Muscle of leg (tissue), 11 donors: ENCODE measurements around the gene ZSCAN12. TPM values are rescaled to one million over a fixed set of nuclear protein-coding genes. Genes with fewer than 3 reads are reported as not detected.

Experiments used
- DNase-seq: peaks from one replicate; pipeline ENCODE4 v3.0.0; 2013
- H3K27ac ChIP-seq: one replicate; pipeline ENCODE4 v1.5.1; 2013; ENCODE audit warnings: mild to moderate bottlenecking, low read length, control low read depth
- H3K27me3 ChIP-seq: one replicate; pipeline ENCODE4 v1.6.1; 2013; ENCODE audit warnings: low read length; ENCODE audit not compliant: control insufficient read depth, insufficient read depth
- H3K36me3 ChIP-seq: one replicate; pipeline ENCODE4 v1.6.1; 2013; ENCODE audit warnings: low read length; ENCODE audit not compliant: control insufficient read depth, insufficient read depth
- H3K4me1 ChIP-seq: one replicate; pipeline ENCODE4 v1.6.1; 2013; ENCODE audit warnings: low read length; ENCODE audit not compliant: control insufficient read depth, insufficient read depth
- H3K4me3 ChIP-seq: one replicate; pipeline ENCODE4 v1.5.1; 2013; ENCODE audit warnings: low read length, control low read depth
- H3K9me3 ChIP-seq: replicated peaks from 2 replicates; pipeline ENCODE4 v1.6.1; 2013; ENCODE audit warnings: low read depth, low read length; ENCODE audit not compliant: control insufficient read depth
- WGBS: methylation state at CpG from one replicate; pipeline ENCODE4 v1.1.5; 2013; ENCODE audit warnings: missing lambda C conversion rate; ENCODE audit not compliant: insufficient coverage; 5-methylcytosine and 5-hydroxymethylcytosine counted together
- polyA plus RNA-seq, 8 donors: library from polyadenylated mRNA; unstranded; fragments of 120-200 nt; gene quantifications; one replicate each; pipeline versions ENCODE4 v1.2.1 to v1.2.3, GENCODE V29; 2013; ENCODE audit warnings: inconsistent platforms in 1 of 8, low replicate concordance in 1 of 8; ENCODE audit not compliant: insufficient read length in 8 of 8, insufficient read depth in 1 of 8
- total RNA-seq: library from RNA; stranded (reverse); fragments of 120-200 nt; gene quantifications from one replicate; pipeline ENCODE4 v1.2.4, GENCODE V29; 2013

Gene ZSCAN12
- total and polyA plus RNA-seq, 9 donors: 4.4 to 8.2 (median 5.5) TPM

GRCh38 chr6:28345201-28345600 lies 54.3 kb downstream of the ZSCAN12 start:
- no peaks in the 10 kb centered on the region for H3K9me3 ChIP-seq
- H3K36me3 ChIP-seq: no peaks in the 10 kb centered on the region
- no peak for DNase-seq
- peaks cover 8% of the 10 kb centered on the region for H3K27me3 ChIP-seq
- H3K4me1 ChIP-seq: no peaks in the 10 kb centered on the region
- no peak overlapping the region for H3K27ac ChIP-seq
- no peak overlapping the region for H3K4me3 ChIP-seq
- WGBS: no CpG with 5 or more reads among the region's 1 CpG

DNA sequence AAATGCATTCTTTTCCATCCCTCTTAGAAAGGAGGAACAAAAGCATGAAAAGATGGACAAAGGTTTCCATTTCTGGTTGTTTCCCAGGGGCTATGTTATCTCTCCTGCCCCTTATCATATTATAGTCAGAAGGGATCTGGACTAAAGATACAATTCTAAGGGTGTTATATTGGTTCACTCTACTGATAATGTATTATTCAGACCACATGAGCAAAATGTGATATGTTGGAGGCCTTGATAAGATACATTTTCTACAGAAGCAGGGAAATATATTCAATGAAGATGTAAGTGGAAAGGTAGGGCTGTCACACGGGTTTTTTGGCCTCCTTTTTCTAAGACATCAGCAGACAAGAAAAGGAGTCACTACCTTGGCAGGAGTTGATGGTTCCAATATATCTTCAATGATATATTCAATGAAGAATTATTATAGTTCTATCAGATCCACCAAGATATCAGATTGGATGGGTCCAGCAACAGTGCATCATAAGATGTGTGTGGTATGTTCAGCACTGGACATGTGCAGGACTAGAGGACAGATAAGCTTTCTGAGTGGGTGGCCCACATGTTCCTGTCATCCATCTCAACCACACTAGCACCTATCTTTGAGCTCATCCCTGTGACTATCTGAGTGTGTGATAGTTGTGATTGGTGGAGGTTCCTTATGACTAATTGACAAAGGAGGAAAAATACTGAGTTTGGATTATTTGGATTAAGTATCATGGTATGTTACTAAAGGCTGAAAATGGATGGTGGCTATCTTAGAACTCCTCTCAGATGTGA lies 55.5 kb downstream of the ZSCAN12 start:
- Histone ChIP-seq H3K4me3 (no peak overlapping the region), H3K9me3 (no peaks in the 10 kb centered on the region), H3K27me3 (peaks cover 8% of the 10 kb centered on the region), H3K27ac (no peak overlapping the region), H3K36me3 (no peaks in the 10 kb centered on the region), H3K4me1 (no peaks in the 10 kb centered on the region)
- no CpG with 5 or more reads among the region's 1 CpG for WGBS
- DNase-seq: no peak

GRCh38 chr6:28340310-28341095 lies 59.0 kb downstream of the ZSCAN12 start:
- peaks cover 6% of the 10 kb centered on the region for H3K27me3 ChIP-seq
- peaks cover 4% of the 10 kb centered on the region for H3K4me1 ChIP-seq
- DNase-seq: no peak
- H3K36me3 ChIP-seq: no peaks in the 10 kb centered on the region
- no peak overlapping the region for H3K27ac ChIP-seq
- WGBS: no CpG with 5 or more reads among the region's 1 CpG
- no peak overlapping the region for H3K4me3 ChIP-seq
- H3K9me3 ChIP-seq: no peaks in the 10 kb centered on the region

GRCh38 chr6:28337121-28337520 lies 62.4 kb downstream of the ZSCAN12 start:
- H3K27me3 ChIP-seq: no peaks in the 10 kb centered on the region
- H3K36me3 ChIP-seq: no peaks in the 10 kb centered on the region
- H3K4me3 ChIP-seq: peak overlapping the region; percentile 72
- H3K27ac ChIP-seq: peak overlapping the region; percentile 99
- no peak for DNase-seq
- no peaks in the 10 kb centered on the region for H3K9me3 ChIP-seq
- peaks cover 7% of the 10 kb centered on the region for H3K4me1 ChIP-seq

- H3K27me3 ChIP-seq: no peaks in the 10 kb centered on the region
- no peaks in the 10 kb centered on the region for H3K9me3 ChIP-seq
- H3K27ac ChIP-seq: peak overlapping the region; percentile 99
- DNase-seq: peak; percentile 90
- H3K36me3 ChIP-seq: no peaks in the 10 kb centered on the region
- H3K4me3 ChIP-seq: peak overlapping the region; percentile 72
- WGBS: 8% methylated on average over 19 of the region's 24 CpGs
- peaks cover 7% of the 10 kb centered on the region for H3K4me1 ChIP-seq
These were observed 63.0 kb downstream of the ZSCAN12 start for GRCh38 chr6:28336284-28337120.

GRCh38 chr6:28335564-28336283 lies 63.8 kb downstream of the ZSCAN12 start, which contains the start of gene ZSCAN31:
Gene ZSCAN31, minus strand, starts transcription at chr6:28336148. Its CDS starts 6,465 bp downstream, at chr6:28329683.
- Histone ChIP-seq H3K9me3 (no peaks in the 10 kb centered on the region), H3K4me3 (peak within 1 kb of the TSS; percentile 72), H3K4me1 (peaks cover 7% of the 10 kb centered on the region), H3K27me3 (no peaks in the 10 kb centered on the region), H3K36me3 (no peaks in the 10 kb centered on the region), H3K27ac (peak within 1 kb of the TSS; percentile 99)
- peak; percentile 99 for DNase-seq
- WGBS: under 1% methylated on average over 26 of the region's 35 CpGs

- Histone ChIP-seq H3K4me1 (peaks cover 7% of the 10 kb centered on the region), H3K36me3 (no peaks in the 10 kb centered on the region), H3K9me3 (no peaks in the 10 kb centered on the region), H3K4me3 (peak overlapping the region; percentile 72), H3K27me3 (no peaks in the 10 kb centered on the region), H3K27ac (peak overlapping the region; percentile 99)
- 2% methylated on average over 6 of the region's 12 CpGs for WGBS
- DNase-seq: no peak
These were observed 64.4 kb downstream of the ZSCAN12 start for GRCh38 chr6:28335040-28335563.

DNA sequence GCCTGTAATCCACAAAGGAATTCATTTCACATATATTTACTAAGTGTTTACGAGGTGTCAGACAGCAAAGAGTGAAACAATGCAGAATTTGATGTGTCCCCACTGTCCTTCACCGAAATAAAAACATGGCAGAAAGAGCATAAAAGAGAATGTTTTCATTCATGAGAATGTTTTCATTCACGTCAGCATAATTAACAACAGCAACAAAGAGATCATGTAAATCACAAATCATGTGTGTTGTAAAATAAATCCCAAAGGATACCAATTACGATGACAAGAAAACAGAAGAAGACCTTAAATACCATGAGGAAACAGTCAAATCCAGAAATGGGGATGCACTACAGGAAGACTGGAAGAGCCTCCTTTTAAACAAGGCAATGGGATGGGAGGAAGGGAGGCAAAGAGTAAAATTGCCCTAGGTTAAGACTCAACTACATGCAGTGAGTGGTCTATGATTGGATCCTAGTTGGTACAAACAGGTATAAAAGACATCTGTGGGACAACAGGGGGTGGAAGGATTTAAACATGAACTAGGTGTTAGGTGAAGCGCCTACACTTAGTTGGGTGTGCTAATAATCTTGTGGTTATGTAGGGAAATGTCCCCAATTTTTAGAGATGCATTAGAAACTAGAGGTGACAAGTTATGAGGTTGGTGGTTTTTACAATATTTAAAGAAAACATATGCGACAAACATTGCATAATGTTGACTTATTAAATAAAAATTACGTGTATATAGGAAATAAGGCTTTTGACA lies 65.1 kb downstream of the ZSCAN12 start:
- H3K36me3 ChIP-seq: peaks cover under 1% of the 10 kb centered on the region
- no peak for DNase-seq
- H3K27me3 ChIP-seq: no peaks in the 10 kb centered on the region
- H3K4me1 ChIP-seq: peaks cover 7% of the 10 kb centered on the region
- WGBS: 100% methylated on average over 1 of the region's 7 CpGs
- H3K27ac ChIP-seq: peak overlapping the region; percentile 99
- H3K4me3 ChIP-seq: peak overlapping the region; percentile 72
- H3K9me3 ChIP-seq: no peaks in the 10 kb centered on the region

DNA sequence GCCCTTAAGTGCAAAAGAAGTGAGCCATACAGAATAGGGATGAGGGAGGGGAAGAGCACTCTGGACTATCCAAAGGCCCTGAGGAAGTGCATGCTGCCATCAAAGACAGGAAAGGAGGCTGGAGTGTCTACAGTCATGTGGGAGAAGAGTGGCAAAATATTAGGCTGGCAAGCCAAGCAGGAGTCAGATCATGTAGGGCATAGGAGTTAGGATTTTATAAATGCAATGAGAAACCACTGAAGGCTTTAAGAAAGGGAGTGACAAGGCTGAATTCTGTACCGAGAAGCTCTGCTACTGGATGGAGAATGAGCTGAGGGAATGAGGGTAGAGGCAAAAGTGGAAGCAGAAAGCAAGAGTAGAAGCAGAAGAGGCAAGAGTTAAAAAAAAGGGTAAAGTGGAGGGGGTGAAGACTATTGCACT lies 65.9 kb downstream of the ZSCAN12 start:
- H3K27ac ChIP-seq: no peak overlapping the region
- WGBS: 69% methylated on average over 1 of the region's 1 CpG

More for the DNA sequence above, 65.9 kb downstream of the ZSCAN12 start:
- H3K4me3 ChIP-seq: no peak overlapping the region
- no peaks in the 10 kb centered on the region for H3K27me3 ChIP-seq
- H3K9me3 ChIP-seq: peaks cover 7% of the 10 kb centered on the region
- DNase-seq: no peak
- peaks cover 7% of the 10 kb centered on the region for H3K4me1 ChIP-seq
- H3K36me3 ChIP-seq: peaks cover 8% of the 10 kb centered on the region
